GM23338 (cell line): ENCODE data around the gene PFKFB2.

Experiments used
- CREB1 ChIP-seq: fragments of 250-450 bp; sonication (Bioruptor Pico); IDR thresholded peaks from 2 replicates; pipeline ENCODE4 v1.5.0; 2020; ENCODE audit warnings: low read depth, mild to moderate bottlenecking, moderate library complexity
- EZH2 ChIP-seq: fragments of 200-600 bp; sonication (generic); IDR thresholded peaks from one replicate; pipeline ENCODE4 v1.8.0; 2017; ENCODE audit warnings: antibody characterized with exemption, mild to moderate bottlenecking, low read depth; ENCODE audit not compliant: unreplicated experiment
- EZH2phosphoT487 ChIP-seq: fragments of 200-600 bp; sonication (generic); IDR thresholded peaks from one replicate; pipeline ENCODE4 v1.8.1; 2018; ENCODE audit warnings: antibody characterized with exemption; ENCODE audit not compliant: unreplicated experiment
- JUNB ChIP-seq: IDR thresholded peaks from one replicate; pipeline ENCODE4 v1.6.1; 2016; ENCODE audit warnings: antibody characterized with exemption; ENCODE audit not compliant: unreplicated experiment
- POLR2AphosphoS5 ChIP-seq: IDR thresholded peaks from 2 replicates; pipeline ENCODE4 v1.6.1; 2016; ENCODE audit warnings: antibody characterized with exemption, low read depth
- REST ChIP-seq: IDR thresholded peaks from one replicate; pipeline ENCODE4 v1.6.1; 2018; ENCODE audit warnings: antibody characterized with exemption; ENCODE audit not compliant: unreplicated experiment
- TF ChIP-seq, protein P1 (sequence below), 2 experiments: fragments of 200-600 bp in 1 of 2; sonication (generic) in 1 of 2; conservative IDR thresholded peaks; 2 replicates each; pipeline versions ENCODE4 v1.5.1 to v1.6.1; 2016 to 2017; ENCODE audit warnings: antibody characterized with exemption in 2 of 2, low read depth in 2 of 2, mild to moderate bottlenecking in 2 of 2, moderate library complexity in 1 of 2

- TF ChIP-seq POLR2AphosphoS5 (no peak), EZH2phosphoT487 (no peak), REST (no peak), CREB1 (no peak), JUNB (no peak), EZH2 (no peak)
- TF ChIP-seq, protein P1, sequence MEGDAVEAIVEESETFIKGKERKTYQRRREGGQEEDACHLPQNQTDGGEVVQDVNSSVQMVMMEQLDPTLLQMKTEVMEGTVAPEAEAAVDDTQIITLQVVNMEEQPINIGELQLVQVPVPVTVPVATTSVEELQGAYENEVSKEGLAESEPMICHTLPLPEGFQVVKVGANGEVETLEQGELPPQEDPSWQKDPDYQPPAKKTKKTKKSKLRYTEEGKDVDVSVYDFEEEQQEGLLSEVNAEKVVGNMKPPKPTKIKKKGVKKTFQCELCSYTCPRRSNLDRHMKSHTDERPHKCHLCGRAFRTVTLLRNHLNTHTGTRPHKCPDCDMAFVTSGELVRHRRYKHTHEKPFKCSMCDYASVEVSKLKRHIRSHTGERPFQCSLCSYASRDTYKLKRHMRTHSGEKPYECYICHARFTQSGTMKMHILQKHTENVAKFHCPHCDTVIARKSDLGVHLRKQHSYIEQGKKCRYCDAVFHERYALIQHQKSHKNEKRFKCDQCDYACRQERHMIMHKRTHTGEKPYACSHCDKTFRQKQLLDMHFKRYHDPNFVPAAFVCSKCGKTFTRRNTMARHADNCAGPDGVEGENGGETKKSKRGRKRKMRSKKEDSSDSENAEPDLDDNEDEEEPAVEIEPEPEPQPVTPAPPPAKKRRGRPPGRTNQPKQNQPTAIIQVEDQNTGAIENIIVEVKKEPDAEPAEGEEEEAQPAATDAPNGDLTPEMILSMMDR (conservative IDR thresholded peaks at IDR 0.05; ENCODE audit: low read depth in 2 of 2), result no peak
Observed at GRCh38 chr1:207018707-207019106, 34.4 kb upstream of the PFKFB2 start.
